ENCODE results near the gene MTFR2.

DNA sequence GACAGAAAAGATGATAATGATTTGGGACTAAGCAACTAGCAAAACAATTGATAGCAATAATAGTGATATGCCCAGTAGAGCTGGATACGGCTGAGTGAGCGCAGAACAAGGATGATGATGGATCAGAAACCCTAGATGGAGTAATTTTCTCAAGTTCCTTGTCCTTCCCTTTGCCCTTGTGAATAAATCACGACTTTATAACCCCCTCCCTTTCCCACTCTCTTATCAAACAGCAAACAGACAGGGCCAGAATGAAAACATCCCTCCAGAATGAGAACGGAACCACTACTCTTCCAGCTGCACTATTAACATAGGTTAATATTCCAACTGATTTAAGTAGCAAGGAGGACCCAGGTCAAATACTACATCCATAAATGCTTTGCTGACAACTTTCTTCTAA is 1.3 kb upstream of the MTFR2 start:
- TF ChIP-seq EZH2phosphoT487 (conservative IDR thresholded peaks at IDR 0.05; ENCODE audit: low read length), result no peak
- TF ChIP-seq, protein P1, sequence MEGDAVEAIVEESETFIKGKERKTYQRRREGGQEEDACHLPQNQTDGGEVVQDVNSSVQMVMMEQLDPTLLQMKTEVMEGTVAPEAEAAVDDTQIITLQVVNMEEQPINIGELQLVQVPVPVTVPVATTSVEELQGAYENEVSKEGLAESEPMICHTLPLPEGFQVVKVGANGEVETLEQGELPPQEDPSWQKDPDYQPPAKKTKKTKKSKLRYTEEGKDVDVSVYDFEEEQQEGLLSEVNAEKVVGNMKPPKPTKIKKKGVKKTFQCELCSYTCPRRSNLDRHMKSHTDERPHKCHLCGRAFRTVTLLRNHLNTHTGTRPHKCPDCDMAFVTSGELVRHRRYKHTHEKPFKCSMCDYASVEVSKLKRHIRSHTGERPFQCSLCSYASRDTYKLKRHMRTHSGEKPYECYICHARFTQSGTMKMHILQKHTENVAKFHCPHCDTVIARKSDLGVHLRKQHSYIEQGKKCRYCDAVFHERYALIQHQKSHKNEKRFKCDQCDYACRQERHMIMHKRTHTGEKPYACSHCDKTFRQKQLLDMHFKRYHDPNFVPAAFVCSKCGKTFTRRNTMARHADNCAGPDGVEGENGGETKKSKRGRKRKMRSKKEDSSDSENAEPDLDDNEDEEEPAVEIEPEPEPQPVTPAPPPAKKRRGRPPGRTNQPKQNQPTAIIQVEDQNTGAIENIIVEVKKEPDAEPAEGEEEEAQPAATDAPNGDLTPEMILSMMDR (IDR thresholded peaks at IDR 0.05; ENCODE audit: insufficient read depth, low read length, poor library complexity, severe bottlenecking), result no peak
